Measurements from ENCODE around the gene HLCS.

Gene HLCS

DNA sequence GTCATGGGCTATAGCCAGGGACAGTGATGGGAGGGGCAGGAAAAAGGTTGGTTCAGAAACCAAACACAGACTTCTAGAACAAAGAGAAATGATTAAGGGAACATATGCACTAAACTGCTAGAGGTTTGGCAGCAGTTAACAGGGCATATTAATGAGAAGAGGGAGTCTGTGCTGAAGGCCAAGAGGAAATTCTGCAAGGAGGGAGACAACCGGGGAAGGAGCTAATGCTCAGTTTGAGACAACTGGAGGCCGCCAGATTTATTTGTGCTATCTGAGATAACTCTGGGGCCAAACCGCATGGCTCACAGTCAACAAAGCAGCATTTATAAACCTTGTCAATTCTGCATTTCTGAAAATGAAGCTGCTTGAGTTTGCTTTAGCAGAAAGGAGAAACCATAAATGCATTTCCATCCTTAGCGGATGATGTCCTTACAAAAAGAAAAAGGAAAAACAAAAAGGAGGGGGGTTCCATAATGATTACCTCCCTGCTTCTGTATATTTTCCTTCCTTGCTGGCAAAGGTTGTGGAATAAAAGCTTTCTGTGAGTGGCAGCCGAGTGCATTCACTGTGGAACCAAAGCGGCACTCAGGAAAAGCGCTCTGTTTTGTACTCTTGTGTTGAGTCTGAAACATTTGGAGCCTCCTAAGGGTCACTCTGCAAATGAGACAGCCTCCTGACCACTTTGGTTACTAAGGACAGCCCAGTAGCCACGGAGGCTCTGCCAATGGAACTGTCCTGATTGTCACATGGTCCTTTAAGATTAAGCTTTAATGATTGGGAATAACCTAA lies 197.2 kb downstream of the HLCS start:
- no peak for DNase-seq (ENCODE audit: low read depth)

DNA sequence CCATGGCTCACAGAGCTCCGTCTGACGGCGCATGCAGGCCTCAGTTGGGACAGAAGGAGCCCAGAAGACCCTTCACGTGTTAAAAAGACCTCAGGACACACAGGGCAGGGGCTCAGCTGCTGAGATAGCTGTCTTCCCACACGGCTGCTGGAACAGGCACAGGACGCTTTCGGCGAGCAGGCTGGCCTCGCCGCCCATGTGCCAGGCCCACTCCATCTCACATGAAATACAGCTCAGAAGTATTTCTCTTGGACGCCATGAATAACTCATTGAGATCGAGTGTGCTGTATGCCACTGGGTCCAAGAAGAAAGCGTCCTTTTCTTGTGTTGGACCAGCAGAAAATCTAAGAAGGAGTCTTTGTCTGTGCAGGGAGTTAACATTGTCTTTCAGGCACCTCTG lies 198.0 kb downstream of the HLCS start:
- DNase-seq (ENCODE audit: low read depth), result no peak

DNA sequence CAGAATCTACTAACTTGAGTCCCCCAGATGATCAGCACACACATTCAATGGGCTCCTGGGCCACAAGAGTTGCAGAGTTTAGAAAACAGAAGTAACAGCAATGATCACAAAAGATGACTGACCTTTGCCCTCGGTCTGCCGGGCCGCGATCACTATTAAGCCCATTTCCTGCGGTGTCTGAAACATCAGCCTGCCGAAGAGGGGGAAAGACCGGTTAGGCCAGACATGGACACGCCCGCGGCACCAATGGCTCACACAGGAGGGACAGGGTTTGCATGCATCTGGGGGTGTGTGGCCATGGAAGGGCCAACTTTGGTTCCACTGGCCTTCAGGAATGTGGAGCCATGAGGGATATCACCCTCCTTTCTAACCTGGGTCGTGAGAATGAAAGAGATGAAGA lies 199.4 kb downstream of the HLCS start:
- no peak for DNase-seq (ENCODE audit: low read depth)

DNA sequence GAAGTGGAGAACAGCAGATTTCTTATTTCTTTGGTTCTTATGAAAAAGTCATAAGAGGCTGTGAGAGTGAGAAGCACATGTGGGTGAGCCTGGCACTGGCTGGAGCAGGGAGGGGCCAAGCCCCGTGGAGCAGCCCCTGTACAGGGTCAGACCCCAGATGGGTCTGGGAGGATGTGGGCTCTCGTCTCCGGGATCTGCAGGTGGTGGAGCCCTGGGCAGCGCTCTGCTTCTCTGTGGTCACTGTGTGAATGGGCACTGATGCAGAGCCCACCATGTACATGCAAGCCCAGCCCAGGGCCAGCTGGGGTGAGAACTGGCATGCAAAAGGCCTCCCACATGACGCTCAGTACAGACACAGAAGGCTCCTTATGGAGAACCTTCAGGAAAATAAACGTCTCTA lies 200.0 kb downstream of the HLCS start:
- DNase-seq (ENCODE audit: low read depth), result no peak

DNA sequence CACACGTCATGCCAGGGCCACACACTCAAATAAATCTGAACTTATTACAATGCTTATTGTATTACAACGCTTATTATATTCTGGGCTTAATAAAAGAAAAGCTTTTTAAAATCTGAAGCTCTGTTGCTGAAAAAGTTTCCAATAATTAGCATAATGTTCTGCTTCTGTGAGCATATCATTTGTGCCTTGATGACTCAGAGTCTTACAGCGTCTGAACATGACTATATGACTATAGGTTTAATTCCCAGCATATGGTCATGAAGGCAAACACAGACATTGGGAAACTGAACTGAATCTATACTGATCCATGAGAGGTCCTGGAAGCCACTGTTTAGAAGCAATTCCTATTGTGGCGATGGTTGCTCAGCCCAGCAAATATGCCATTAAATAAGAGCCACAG lies 201.2 kb downstream of the HLCS start:
- DNase-seq (ENCODE audit: low read depth), result no peak

DNA sequence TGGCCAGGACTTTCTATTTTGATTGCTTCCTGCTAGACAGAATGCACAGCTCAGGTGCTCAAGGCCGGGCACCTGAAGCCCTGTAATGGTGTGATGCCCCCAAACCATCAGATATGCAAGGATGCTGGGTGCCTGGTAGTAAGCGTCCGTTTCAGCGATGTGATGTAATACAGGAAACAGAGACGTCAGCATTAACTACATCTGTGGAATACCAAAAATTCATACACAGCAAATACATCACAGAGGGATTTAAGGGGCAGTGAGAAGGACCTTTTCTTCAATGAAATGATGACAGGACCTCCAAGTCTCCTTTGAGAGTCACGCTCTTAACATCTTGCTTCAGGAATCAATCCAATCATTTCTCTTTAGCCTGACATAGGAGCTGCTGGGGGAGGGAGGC lies 203.2 kb downstream of the HLCS start:
- no peak for DNase-seq (ENCODE audit: low read depth)

DNA sequence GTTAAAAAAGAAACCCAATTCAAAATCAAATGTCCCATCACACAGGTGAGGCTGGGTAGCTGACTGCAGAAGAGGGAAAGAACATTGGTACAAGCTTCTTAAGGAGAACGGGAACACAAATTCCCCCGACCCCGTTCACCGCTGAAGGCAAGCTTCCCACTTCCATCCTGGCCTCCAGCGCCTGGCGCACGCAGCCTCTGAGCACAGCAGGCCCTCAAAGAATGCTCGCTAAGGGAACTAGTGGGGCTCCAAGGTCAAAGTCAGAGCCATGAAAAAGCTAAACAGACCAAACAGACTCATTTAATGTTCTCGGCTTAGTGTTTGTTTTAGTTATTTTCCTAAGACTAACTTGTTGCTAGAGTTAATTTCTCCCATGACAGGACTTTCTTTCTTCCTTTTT lies 203.8 kb downstream of the HLCS start:
- no peak for DNase-seq (ENCODE audit: low read depth)

DNA sequence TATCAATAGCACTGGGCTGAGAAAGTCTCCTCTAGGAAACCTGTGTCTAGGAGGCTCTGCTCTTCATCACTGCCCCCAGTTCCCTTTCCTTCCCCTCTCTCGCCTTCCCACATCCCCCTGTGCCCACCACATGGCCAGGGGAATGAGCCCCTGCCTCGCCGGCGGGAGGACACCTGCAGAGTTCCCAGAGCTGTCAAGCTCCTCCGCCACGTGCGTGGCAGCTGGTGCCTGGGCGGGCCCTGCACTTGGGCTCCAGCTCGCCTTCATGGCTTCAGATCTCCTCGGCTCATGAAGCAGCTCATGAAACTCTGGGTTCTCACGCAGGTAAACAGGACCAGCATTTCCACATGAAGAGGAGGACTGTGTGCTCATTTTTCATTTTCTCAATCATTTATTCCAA lies 204.8 kb downstream of the HLCS start:
- no peak for DNase-seq (ENCODE audit: low read depth)

DNA sequence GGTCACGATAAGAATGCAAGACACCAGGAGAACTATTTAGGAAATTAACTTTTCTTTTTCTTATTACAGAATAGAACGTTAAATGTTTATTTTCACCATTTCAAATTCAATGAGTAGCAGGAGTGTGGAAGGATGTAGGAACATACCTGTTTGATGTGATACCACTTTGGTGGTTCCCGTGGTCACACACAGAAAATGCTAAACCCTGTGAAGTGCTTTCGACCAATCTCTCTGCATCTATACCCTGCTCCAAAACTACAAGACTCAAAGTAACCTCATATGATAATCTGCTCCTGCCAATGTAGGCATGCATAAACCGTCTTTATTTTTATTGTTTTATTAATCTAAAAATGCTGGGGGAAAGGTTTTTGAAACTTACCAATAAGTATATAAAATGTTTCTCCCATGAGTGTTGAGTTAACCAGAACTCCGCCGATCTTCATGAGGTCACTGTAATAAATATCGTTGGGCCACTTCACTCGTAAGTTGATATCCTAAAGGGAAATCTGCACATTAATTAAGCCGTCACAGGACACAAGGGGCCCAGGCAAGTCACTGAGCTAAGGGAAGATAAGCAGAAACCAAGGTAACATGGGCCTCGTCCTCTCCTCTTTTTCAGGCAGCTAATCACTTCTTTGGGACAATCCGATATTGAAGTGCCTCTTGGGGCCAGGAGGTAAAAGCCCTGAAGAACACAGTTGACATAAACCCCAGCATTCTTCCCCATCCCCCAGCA lies 207.0 kb downstream of the HLCS start:
- no peak for DNase-seq (ENCODE audit: low read depth)

DNA sequence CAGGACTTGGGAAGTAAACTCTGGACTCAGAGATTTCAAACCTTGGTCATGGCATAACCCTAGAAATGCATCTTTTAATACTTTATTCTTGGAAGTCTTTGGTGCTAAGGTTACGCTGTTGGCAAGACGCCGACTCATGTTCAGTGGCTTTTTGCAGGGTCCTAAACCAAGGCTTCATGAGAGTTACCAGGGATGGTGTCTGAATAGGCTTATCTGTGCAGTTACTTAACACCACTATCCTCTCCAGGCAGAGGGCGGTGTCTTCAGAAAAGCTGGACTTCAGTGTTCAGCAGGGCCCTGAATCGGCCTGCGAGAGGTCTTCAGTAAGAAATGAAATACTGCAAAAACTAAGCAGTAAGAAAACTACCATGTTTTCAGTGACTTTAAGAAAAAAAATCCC lies 209.3 kb downstream of the HLCS start:
- DNase-seq (ENCODE audit: low read depth), result no peak

DNA sequence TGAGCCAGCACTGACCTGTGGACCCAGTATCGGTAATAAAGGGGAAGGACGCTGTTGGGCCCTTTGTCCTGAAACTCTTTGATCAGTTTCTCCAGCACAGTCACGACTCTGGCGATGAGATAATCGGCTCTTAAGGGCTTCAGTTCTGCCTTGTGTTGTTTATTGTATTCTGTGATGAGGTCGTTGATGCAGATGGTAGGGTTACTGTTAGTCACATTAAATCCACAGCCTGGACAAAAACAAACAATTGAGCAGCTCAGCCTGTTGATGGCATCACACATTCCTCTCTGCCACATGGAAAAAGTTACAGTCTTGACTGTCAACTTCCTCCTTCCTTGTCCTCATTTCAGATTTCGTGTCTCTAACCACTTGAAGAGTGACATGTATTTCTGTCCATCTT lies 209.9 kb downstream of the HLCS start:
- no peak for DNase-seq (ENCODE audit: low read depth)

DNA sequence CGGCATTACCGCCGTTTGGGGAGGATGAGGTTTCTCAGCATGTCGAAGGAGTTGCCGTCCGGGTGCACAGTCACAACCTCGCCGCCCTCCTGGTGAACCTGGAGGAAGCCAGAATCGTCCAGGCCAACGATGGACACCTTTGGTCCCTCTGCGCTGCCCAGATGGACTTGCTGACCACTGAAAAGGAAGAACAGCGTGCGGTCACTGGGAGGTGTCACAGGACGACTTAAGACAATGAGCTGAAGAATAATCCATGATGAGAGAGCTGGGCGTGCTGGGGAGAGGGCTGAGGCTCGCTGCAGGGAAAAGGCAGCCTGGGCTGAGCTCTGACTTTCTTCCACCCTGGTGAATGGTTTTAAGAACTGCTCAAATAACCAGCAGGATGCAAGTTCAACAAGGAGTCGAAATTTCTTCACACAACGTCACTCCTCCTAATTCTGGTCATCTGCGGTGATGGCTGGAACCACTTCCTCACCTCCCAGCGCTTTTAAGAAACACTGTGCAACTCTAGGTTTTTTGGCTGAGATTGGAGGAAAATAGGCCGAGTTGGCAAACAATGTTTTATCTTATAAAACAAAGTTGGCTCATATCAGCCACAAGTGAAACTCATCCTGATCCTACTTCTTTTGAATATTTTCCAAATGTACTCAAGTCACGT lies 212.1 kb downstream of the HLCS start:
- DNase-seq (ENCODE audit: low read depth), result no peak

DNA sequence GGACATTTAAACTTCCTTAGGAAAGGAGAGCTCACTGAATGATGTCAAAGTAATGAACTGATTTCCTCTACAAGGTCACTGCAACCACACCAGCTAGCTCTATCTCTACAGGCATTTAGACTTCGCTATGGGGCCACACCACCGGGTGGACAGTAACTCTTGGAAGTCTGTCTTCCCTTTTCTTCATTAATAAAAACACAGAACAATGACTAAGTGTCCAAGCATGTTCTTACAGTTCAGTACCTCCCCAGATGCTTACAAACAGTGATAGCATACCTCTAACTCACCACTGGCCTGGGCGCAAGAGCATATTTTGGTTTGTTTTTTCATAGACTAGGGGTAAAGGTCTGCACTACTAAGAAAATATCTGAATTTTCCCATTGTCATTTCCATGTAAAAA lies 212.9 kb downstream of the HLCS start:
- DNase-seq (ENCODE audit: low read depth), result no peak

DNA sequence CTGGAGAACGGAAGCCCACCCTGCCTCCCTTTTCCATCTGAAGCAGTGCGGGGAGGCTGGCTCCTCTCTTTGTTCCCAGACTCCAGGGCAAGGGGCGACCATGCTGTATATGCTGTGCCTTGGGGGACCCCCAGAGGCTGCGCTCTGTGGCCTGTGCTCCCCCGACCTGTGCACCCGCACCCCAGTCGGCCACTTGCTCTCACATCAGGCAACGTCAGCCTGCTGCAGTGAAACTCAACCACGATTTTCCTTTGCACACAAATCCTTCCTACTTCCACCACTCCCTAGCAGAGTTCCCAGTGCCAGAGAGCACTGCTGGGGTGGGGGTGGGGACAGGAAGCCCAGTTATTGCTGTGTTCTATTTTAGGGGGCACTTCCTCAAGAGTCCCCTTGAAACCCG lies 215.1 kb downstream of the HLCS start:
- no peak for DNase-seq (ENCODE audit: low read depth)

DNA sequence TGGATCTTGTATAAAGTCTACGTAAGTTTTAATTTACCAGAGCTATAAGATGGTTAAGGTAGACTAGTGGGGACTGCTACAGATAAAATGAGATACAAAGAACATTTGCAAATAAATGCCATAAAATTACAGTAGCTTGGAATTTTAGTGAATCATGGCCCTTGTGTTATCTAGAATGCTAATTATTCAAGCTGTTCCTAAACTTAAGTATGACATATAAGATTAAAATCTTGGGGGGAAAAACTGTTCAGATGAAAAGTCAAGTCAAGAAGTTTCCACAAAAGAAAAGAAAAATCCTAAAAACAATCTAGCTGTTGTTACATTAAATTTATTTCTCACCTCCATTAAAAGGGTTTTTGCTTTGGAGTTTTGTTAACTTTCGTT lies 215.9 kb downstream of the HLCS start:
- DNase-seq (ENCODE audit: low read depth), result no peak

DNA sequence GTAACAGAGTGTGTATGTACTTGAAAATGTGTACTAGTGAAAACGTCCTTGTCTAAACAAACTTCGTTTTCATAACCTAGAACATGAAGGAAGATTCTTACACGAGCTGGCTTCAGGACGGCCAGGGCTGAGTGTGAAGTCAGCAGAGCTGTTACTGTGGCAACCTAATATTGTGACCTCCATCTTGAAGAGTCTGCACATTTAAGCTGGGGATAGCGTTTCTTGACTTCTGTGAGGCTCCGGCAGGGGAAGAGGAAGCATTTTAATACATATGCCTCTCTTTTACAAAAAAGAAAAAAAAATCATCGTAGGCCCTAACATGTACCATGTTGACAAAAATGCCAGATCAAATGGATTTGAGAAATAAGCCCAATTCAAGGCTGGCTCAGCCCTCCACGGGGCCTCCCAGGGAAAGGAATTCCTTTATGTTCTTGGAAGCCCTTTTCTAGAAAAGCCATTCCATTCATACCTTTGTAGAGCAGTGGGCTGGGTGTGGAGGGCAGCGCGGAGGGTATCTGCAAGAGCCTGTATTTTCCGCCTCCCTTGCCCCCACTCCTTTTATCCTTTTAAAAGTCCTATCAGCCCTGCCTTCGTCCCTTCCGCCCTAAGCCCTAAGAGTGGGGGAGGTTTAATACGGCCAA lies 216.4 kb downstream of the HLCS start:
- no peak for DNase-seq (ENCODE audit: low read depth)

DNA sequence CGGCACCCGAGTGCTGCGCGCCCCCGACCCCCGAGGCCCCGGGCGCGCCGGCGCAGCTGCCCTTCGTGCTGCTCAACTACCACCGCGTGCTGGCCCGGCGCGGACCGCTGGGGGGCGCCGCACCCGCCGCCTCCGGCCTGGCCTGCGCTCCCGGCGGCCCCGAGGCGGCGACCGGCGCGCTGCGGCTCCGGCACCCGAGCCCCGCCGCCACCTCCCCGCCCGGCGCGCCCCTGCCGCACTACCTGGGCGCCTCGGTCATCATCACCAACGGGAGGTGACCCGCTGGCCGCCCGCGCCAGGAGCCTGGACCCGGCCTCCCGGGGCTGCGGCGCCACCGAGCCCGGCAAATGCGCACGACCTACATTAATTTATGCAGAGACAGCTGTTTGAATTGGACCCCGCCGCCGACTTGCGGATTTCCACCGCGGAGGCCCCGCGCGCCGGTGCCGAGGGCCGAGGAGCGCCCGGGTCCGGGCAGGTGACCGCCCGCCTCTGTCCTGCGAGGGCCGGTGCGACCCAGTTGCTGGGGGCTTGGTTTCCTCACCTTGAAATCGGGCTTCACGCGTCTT lies 218.6 kb downstream of the HLCS start:
- DNase-seq (ENCODE audit: low read depth), result no peak

DNA sequence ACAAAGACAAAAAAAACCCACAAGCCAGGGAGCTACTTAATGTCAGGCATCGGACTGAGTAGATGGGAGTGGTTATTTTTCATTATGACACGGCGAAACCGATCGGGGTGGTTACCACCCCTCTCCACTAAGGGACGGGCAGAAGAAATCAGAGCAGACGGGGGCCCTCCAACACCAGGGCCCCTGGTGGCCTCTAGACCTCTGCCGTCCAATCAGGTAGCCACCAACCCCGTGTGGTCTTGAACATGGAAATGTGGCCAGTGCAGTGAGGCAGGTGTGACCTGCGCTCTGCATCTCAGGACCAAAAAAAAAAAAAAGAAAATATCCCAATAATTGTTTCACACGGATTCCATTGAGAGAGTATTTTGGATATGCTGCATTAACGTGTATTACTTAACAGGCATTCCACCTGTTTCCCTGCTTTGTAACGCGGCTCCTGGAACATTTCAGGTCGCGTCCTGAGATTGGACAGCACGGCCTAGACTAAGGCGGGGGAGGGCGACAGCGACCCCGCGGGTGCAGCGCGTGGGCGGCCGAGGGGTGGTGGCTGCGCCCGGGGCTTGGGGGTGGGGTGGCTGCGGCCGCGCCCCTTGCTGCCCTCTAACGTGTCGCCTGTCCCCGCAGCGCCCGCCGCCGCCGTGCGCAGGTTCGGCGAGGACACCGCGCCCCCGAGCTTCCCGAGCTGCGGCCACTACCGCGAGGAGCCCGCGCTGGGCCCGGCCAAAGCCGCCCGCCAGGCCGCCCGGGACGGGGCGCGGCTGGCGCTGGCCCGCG lies 219.2 kb downstream of the HLCS start:
- DNase-seq (ENCODE audit: low read depth), result peak; percentile 26

DNA sequence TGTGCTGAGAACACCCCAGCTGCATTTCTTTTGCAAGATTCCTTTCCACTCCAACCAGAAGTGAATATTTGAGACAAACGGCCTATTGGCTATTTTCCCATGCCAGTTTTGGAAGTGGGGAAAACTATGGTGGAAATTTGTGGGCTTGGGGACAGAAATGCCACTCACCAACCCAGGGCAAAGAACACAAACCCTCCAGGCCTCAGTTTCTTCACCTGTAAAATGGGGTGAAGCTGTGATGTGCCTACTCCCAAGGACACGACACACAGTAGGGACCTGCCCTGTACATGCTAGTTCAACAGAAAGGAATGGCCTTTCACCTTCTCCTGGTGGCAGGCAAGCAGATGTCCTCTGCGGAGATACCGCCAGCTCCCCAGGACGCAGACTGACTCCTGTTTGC lies 221.0 kb downstream of the HLCS start:
- no peak for DNase-seq (ENCODE audit: low read depth)

DNA sequence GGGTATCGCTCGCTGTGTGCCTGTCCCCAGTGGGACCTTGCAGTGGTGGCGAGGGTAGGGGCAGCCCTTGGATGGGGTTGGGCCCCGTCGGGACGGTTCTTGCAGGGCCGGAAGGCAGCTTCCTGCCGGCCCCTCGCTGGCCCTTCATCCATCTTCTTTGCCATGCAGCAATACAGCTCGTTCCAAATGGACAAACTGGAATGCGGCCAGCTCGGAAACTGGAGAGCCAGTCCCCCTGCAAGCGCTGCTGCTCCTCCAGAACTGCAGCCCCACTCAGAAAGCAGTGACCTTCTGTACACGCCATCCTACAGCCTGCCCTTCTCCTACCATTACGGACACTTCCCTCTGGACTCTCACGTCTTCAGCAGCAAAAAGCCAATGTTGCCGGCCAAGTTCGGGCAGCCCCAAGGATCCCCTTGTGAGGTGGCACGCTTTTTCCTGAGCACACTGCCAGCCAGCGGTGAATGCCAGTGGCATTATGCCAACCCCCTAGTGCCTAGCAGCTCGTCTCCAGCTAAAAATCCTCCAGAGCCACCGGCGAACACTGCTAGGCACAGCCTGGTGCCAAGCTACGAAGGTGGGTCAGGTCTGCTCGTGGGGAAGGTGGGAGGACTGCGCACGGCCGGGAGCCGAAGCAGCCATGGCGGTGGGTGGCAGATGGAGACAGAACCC lies 221.8 kb downstream of the HLCS start:
- DNase-seq (ENCODE audit: low read depth), result no peak

DNA sequence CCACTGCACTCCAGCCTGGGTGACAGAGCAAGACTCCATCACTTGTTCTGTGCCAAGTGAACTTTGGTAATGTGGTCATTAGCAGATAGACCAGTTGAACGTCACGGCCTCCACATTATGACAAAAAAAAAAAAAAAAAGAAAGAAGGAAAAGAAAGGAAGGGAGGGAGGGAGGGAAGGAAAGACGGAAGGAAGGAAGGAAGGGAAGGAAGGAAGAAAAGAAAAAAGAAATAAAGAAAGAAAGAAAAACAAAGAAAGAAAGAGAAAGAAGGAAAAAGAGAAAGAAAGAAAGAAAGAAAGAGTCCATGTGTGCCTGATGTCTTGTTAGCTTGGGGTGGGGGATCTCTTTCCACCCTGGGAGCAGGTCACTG lies 222.3 kb downstream of the HLCS start:
- DNase-seq (ENCODE audit: low read depth), result no peak
